ENCODE results near the gene FAAP24.

DNA sequence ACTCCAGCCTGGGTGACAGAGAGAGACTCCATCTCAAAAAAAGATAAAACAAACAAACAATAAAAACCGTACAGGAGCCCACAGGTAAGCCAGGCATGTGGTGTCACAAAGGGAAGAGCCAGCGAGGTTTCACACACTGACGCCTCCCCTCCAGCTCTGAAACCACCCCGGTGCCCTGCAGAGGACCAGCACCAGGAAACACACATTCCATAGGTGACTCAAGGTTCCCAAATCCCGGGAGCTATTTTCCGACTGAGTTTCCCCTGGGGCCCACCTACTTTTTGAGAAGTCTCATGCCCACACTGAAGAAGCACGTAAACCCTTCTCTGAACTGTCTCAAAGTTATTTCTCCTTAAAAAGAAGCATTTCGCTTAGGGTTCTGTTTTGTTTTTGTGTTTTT is 52.4 kb downstream of the FAAP24 start:
- TF ChIP-seq EZH2 (IDR thresholded peaks at IDR 0.05; ENCODE audit: borderline replicate concordance, low read depth, low read length, severe bottlenecking) = no peak
- TF ChIP-seq, protein P1, sequence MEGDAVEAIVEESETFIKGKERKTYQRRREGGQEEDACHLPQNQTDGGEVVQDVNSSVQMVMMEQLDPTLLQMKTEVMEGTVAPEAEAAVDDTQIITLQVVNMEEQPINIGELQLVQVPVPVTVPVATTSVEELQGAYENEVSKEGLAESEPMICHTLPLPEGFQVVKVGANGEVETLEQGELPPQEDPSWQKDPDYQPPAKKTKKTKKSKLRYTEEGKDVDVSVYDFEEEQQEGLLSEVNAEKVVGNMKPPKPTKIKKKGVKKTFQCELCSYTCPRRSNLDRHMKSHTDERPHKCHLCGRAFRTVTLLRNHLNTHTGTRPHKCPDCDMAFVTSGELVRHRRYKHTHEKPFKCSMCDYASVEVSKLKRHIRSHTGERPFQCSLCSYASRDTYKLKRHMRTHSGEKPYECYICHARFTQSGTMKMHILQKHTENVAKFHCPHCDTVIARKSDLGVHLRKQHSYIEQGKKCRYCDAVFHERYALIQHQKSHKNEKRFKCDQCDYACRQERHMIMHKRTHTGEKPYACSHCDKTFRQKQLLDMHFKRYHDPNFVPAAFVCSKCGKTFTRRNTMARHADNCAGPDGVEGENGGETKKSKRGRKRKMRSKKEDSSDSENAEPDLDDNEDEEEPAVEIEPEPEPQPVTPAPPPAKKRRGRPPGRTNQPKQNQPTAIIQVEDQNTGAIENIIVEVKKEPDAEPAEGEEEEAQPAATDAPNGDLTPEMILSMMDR (IDR thresholded peaks at IDR 0.05; ENCODE audit: extremely low read depth in 1 of 2, insufficient read depth in 1 of 2, low read depth in 1 of 2, low read length in 2 of 2) = no peak
- TF ChIP-seq POLR2A (IDR thresholded peaks at IDR 0.05; ENCODE audit: low read depth, low read length) = no peak
- no peak for TF ChIP-seq POLR2AphosphoS5 (IDR thresholded peaks at IDR 0.05; ENCODE audit: insufficient read depth, low read depth, low read length)

Measured in endothelial cell of umbilical vein (primary cell).